D721Med (cell line): ENCODE measurements around the gene EPB41L2.

Experiments used
- DNase-seq: peaks from one replicate; pipeline ENCODE4 v3.0.0; 2011; ENCODE audit warnings: low spot score; ENCODE audit not compliant: insufficient read length
- FAIRE-seq: peaks from 2 replicates; lab custom pipeline; 2011; peaks lifted over from hg19 to GRCh38; lab: Jason Lieb, UNC
- TF ChIP-seq, protein P1 (sequence below): IDR thresholded peaks from 2 replicates; pipeline ENCODE4 v1.5.1; 2012; ENCODE audit warnings: mild to moderate bottlenecking, control low read depth; ENCODE audit not compliant: insufficient read depth; ENCODE audit errors: missing control alignments

EPB41L2 gene

DNA sequence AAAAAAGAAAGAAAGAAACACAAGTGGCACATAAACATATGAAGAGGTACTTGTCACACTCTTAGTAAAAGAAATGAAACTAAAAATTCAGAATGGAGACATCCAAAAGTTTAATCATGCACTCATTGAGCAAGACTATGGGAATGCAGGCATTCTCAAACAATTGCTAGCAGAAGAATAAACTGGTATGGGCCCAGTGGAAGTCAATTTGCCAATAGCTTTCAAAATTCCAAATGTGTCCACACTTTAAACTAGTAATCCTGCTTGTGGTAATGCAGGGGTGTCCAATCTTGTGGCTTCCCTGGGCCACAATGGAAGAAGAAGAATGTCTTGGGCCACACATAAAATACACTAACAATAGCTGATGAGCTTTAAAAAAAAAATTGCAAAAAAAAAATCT, 97.4 kb downstream of the EPB41L2 start:
- TF ChIP-seq, protein P1, sequence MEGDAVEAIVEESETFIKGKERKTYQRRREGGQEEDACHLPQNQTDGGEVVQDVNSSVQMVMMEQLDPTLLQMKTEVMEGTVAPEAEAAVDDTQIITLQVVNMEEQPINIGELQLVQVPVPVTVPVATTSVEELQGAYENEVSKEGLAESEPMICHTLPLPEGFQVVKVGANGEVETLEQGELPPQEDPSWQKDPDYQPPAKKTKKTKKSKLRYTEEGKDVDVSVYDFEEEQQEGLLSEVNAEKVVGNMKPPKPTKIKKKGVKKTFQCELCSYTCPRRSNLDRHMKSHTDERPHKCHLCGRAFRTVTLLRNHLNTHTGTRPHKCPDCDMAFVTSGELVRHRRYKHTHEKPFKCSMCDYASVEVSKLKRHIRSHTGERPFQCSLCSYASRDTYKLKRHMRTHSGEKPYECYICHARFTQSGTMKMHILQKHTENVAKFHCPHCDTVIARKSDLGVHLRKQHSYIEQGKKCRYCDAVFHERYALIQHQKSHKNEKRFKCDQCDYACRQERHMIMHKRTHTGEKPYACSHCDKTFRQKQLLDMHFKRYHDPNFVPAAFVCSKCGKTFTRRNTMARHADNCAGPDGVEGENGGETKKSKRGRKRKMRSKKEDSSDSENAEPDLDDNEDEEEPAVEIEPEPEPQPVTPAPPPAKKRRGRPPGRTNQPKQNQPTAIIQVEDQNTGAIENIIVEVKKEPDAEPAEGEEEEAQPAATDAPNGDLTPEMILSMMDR = no peak
- DNase-seq (no peak), FAIRE-seq (no peak)

DNA sequence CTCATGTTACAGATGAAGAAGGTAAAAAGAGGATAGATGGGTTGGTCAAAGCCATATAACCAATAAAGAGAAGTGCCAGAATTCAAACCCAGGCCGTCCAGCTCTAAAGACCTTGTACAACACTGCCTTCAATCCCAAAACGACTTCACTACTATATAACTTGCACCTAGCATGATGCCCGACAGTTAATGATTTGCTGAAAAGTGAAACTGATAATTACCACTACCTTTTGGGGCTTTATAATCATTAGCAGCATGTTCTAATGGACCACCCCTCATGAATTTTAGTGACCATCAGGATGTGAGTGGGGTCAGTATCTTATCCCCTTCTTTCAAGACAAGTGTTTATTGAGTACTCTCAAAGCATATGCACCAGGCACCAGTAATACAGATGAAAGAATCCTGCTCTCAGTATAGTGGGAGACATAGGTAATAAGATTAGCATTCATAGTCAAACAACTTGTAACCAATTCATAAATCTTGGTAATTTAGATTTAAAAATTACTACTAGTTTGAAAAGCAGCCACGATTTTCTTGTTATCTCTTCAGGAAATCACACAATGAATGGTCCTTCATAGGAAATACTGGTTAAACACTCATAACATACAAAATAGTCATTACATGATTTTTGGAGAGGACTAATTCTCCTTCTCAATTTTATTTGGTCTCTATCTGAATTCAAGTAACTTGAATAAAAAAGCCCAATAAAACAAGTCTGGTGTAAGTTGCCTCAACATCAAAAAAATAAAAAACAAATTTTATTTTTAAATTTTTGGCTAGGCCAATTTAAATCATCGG, 98.0 kb downstream of the EPB41L2 start:
- FAIRE-seq = no peak
- DNase-seq = no peak
- TF ChIP-seq, protein P1 = no peak

GRCh38 chr6:130964289-130964688, 98.8 kb downstream of the EPB41L2 start:
- TF ChIP-seq, protein P1 = no peak
- FAIRE-seq (no peak), DNase-seq (no peak)

DNA sequence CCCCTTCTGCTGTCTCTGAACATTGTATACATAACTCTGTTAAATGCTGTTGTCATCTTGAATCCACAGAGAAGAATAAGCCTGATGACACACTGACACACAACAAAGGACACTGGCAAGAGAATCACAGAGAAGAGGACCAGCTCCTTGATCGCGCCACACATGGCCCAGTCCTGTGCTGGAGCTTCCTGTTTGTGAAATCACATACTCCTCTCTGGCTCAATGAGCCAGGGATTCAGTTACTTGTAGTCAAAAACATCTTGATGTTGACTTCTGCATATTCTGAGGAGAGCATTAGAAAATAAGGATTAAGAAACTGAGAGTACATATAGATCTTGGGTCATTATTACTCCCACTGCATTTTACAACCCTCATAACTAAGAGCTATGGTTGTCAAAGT, 100.1 kb downstream of the EPB41L2 start:
- FAIRE-seq = no peak
- no peak for DNase-seq
- TF ChIP-seq, protein P1 = no peak

DNA sequence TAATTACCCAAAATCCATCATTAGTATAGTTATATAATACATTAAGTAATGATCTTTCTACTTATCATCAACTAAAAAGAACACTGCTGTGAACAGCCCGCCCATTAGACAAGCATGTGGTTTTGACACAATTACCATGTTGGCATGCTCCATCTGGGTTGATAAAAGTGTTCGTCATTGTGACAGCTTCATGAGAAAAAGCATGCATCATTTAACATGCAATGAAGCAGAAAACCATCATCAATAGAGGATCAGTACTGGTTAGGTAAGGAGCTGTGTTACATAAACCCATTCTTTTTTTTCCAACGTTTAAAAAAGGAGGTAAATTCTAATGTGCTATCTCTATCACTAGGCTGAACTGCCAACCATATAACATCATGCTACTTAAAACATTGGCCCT, 101.9 kb downstream of the EPB41L2 start:
- no peak for DNase-seq
- TF ChIP-seq, protein P1 = no peak
- no peak for FAIRE-seq

DNA sequence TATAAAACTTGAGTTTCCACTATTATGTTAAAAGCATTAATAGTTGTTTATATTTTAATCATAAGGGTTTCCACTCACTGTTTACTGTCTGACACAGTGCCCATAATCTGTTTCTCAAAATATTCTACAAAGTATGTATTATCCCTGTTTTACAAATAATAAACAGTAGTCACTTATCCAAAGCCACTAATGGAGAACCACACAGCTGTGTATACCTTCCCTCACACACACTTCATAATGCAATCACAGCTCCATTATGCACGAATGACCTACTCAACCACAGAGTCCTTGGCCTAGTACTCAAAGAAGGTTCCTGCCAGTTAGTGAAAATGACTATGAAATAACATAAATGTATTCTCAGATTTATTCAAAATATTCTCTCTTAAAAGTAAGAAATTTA, 103.1 kb downstream of the EPB41L2 start:
- FAIRE-seq = no peak
- no peak for DNase-seq
- TF ChIP-seq, protein P1 = no peak

GRCh38 chr6:130958468-130958867, 104.6 kb downstream of the EPB41L2 start:
- TF ChIP-seq, protein P1 = no peak
- no peak for FAIRE-seq
- no peak for DNase-seq
